CD4-positive, alpha-beta T cell treated with Interleukin-15 for 4 hours (primary cell): Measurements from ENCODE around the gene B3GNT5.

Experiments used
- DNase-seq: peaks from one replicate; pipeline ENCODE4 v3.0.0-alpha.2; 2020; ENCODE audit warnings: low spot score

B3GNT5 gene

DNA sequence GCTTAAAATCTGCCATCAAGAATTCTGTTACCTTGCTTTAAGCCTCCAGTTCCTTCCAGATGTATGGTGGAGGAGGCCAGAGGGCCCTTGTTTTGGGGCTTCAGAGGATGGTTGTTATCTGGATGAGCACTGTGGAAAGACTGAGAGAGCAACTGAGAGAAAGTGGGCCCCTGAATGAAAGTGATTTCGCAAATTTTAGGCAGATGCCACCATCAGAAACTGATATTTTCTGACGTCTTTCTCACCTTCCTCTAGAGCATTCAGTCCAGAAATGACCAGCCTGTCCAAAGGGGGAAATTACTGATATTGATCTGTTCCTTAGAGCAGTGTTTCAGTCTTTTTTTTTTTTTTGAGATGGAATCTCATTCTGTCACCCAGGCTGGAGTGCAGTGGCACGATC is 13.4 kb downstream of the B3GNT5 start:
- DNase-seq = no peak

DNA sequence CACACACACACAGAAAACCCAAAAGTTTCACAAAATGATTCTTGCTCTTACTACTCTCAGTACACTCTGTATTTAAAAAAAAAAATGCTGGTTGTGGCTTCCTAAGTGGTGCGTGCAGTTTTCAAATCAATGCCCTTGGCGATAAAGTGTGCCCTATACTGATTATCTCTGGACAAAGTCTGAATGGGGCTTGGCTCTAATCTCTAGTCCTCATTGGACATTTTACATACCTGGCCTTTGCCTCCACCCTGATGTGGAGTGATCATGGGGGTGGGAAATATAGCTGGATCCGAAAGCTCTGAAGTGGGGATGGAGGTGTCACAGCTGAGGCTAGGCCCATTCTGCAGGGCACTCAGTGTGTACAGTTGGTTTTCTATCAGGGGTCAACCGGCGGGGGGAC is 14.1 kb downstream of the B3GNT5 start:
- DNase-seq = no peak

DNA sequence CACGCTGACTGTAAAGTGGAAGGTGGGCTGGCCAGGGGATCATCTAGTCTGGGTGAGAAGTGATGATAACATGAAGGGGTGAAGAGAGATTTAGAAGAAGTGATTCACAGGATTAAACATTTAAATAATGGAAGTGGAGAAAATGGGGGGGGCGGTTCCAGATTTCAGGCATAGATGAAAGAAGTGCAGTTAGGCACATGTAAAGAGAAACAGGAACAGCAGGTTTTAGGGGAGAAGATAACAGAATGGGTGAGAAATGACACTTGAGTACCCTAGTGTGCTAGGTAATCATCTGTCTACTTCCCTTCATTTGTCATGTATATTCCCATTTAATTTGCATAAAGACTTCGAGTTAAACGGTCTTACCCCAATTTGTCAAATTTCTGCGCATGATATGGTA is 15.3 kb downstream of the B3GNT5 start:
- DNase-seq = no peak

DNA sequence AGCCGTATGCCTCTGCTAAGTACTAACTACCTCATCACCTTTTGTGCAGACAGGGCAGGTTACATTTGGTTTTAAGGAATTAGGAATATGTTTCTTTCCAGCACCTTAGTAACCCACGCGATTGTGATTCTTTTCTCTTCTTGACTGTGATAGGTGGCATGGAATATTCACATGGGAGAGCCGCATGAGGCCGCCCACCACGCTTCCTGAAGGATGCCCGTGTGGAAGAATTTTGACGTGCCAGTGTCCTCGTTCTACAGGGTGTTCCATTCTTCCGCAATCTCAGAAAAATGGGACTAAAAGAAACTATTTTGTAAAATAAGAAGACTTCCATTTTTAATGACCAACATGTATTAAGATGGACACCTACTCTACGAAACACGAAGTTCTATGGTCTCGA is 16.3 kb downstream of the B3GNT5 start:
- DNase-seq = no peak

DNA sequence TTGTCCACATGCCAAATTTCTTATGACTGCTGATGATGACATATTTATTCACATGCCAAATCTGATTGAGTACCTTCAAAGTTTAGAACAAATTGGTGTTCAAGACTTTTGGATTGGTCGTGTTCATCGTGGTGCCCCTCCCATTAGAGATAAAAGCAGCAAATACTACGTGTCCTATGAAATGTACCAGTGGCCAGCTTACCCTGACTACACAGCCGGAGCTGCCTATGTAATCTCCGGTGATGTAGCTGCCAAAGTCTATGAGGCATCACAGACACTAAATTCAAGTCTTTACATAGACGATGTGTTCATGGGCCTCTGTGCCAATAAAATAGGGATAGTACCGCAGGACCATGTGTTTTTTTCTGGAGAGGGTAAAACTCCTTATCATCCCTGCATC is 17.3 kb downstream of the B3GNT5 start:
- no peak for DNase-seq

DNA sequence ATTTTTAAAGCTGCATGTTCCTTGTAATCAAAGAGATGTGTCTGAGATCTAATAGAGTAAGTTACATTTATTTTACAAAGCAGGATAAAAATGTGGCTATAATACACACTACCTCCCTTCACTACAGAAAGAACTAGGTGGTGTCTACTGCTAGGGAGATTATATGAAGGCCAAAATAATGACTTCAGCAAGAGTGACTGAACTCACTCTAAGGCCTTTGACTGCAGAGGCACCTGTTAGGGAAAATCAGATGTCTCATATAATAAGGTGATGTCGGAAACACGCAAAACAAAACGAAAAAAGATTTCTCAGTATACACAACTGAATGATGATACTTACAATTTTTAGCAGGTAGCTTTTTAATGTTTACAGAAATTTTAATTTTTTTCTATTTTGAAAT is 19.1 kb downstream of the B3GNT5 start:
- no peak for DNase-seq

DNA sequence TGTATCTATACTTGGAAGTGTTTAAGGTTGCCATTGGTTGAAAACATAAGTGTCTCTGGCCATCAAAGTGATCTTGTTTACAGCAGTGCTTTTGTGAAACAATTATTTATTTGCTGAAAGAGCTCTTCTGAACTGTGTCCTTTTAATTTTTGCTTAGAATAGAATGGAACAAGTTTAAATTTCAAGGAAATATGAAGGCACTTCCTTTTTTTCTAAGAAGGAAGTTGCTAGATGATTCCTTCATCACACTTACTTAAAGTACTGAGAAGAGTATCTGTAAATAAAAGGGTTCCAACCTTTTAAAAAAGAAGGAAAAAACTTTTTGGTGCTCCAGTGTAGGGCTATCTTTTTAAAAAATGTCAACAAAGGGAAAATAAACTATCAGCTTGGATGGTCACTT is 19.7 kb downstream of the B3GNT5 start:
- DNase-seq = no peak

DNA sequence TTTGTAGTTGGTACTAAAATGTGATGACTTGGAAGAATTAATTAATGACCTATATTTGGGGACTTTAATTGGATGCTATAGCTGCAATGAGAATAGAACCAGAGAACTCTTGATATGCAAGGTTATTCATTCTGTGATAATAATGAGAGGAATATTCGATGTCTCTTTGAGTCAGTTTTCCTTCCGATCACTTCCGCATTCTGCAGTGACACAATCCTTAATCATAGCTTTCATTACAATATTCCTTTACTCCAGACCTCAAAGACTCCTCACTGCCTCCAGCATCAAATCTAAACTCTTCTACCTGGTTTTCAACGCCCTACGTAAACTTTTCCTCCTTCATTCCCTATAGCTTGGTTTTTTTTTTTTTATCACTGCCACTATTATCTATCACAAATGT is 21.6 kb downstream of the B3GNT5 start:
- DNase-seq = no peak

DNA sequence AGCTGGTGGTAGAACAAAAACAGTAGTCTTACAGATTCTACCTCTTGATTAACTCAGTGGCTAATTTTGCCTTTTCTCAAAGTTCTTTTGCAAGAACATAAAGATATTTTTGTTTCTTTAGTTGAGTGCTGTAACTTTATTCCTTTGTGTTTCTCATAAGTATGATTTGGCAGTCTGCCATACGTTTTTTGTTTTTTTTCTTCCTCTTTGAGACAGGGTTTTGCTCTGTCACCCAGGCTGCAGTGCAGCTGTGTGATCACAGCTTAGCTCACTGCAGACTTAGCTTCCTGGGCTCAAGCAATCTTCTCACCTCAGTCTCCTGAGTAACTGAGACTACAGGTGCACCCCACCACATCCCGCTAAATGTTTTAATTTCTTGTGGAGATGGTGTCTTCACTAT is 22.4 kb downstream of the B3GNT5 start:
- DNase-seq = no peak

DNA sequence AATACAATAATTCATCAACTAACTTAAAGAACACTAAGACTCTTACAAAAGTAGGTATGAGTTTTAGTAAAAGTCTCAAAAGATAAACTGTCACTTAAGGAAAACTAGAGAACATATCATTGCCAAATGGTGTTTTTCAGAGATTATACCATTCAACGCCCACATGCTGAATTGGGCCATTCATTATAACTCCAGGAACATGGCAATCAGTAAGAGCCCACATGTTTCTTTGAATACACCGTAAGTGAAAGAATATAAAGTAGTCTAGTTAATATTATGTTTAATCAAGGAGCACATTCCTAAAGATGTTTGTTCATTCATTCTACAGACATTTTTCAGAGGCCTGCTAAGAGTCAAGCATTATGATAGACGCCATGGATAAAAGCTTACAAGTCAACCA is 22.9 kb downstream of the B3GNT5 start:
- no peak for DNase-seq

DNA sequence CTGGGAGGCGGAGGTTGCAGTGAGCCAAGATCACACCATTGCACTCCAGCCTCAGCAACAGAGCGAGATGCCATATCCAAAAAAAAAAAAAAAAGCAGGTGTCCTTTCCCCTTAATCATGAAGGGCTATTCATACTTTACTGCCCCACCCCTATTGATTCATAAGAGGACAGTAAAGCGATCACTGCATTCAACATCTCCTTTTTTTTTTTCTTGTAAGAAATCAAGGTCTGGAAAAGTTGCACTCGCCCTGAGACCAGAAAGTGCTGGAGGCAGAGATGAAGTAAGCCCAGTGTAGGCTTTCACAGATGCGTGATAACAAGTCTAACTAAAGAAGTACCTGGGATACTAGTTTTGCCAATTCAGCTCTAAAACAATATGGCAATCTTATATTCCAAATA is 24.2 kb downstream of the B3GNT5 start:
- DNase-seq = no peak

DNA sequence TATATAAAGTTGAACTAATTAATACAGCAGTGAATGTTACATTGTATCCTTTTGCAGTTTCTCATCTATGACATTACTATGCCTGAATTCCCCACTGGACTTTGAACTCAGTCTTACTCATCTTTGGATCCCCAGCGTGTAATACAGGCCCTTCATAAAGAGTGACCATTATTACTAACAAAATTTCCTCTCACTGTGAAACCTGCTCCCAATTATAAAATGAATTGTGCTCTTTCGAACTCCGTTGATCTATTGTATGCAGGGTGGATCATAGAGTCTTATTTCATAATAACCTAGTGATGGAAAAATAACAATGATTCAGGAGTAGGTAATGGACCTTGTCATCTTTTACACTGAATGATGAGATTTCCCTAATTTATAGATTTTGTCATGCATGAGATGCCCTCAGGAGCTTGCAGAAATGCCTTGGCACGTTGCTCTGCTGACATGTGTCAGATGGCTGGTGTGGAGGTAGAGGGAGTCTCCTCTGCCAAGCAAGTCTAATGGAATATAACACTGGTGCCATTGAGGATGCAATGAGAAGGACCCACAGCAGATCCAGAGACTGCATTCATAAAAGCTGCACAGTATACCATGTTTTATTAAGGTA is 25.5 kb downstream of the B3GNT5 start:
- DNase-seq = no peak

DNA sequence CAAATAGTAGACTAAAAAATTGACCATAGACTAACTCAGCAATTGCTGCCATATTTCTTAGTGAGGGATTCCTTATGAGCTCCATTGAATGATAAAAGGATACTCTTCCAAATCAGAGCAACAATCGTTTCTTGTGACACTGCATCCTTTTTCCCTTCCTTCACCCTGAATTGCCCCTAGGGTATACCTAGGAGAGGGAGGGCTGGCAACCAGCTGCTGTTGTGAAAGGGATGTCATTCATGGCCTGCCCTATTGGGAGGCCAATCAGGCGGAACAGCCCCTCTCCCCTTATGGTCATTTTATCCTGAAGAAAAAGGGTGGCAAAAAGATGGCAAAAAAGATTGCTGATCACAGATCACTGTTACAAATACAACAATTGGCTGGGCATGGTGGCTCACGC is 26.3 kb downstream of the B3GNT5 start:
- no peak for DNase-seq

DNA sequence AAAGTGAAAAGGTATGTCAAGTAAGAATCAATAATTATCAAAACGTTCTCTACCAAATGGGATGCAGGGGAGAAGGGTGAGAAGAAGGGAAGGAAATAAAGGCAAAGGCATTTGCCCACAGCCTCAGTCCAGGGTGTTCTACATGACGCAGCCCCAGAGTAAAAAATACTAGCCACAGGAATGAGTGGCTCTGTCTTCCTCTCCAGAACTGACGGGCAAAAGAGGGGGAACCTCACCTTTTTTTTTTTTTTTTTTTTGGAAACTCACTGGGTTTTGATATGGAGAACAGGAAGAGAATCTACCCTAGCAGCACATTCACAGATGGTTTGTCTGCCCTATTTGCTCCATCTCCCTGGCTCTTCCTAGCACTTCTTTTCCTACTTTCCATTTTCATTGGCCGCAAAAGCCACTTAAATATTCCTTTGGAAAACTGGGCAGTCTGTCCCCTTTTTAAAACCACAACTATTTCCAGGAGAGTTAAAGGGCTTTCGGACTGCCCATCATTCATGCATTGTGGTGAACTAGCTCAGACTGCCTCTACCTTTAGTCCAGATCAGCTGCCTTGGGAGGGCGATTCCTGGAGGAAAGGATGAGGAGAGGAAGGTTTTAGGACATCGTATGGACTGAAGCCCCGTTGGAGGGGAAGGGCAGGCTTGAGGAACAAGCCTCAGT is 28.2 kb downstream of the B3GNT5 start:
- no peak for DNase-seq

DNA sequence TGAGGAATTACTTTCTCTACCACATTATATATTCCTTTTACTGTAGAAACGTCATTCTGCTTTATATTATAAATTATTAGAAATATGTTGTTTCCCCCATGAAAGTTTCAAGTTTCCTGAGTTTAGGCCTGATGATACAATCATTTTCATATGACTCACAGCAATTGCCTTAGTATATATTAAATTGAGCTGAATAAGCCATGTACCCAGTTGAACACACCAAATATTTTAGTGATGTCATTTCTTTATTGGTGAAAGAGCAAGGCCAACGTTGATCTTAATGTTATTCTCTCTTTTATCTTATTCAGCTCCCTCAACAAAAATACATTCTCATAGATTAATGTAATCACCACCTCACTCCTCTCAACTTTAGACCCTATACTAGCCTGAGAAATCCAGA is 30.8 kb downstream of the B3GNT5 start:
- no peak for DNase-seq

DNA sequence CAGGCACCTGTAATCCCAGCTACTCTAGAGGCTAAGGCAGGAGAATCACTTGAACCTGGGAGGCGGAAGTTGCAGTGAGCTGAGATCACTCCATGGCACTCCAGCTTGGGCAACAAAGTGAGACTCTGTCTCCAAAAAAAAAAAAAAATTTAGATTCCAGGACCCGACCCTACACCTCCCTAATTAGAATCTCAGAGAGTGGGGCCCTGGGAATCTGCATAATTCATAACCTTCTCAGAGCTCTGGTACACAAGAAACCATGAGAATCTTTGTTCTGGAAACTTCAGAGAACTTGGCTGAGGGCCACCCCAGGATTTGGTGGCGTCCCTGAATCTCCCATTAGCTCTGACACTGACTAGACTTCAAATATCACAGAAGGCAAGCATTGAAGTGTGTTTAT is 31.5 kb downstream of the B3GNT5 start:
- no peak for DNase-seq

DNA sequence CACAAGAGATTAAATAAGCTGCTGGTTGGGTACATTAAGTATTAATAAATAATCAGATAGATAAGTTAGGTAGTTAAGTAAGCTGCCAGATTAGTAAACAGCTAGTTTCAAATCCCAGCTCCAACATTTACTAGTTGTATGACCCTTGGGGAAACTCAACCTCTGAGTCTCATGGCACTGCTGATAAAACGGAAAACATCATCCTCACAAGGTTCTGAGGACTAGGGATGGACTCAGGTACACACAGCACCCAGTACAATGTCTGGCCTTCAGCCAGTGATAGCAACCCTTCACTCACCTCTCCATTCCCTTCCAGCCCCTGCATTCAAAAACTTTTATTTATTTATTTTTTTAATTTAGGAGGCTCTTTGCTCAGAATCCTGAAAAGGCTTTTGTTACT is 32.3 kb downstream of the B3GNT5 start:
- DNase-seq = no peak

DNA sequence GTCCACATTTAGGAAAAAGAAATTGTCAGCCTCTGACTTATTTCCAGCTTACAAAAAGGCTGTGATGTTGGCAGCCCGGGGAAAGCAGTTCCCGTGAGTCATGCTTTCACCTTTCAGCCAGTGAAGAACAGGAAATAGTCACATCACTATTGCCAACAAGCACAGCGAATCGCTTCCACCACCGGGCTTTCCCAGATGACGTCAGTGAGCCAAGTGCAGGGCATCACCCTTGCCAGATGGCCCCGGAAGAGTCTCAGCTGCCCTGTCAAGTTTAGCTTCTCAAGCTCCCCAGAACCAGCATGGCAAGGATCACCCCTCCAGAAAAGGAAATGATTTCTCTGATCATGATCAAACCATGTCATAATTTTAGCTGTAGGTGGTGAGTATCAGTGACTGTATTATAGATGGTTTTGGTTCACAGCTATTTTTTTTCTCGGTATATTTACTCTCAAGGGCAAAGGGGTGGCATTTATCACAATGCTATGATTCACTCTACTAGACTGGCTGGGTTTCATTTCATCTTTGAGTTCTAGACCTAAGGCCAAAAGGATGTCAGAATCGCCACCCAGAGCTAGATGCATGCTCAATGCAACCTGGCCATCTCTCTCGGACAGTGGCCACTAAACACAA is 32.9 kb downstream of the B3GNT5 start:
- DNase-seq = peak; percentile 94

DNA sequence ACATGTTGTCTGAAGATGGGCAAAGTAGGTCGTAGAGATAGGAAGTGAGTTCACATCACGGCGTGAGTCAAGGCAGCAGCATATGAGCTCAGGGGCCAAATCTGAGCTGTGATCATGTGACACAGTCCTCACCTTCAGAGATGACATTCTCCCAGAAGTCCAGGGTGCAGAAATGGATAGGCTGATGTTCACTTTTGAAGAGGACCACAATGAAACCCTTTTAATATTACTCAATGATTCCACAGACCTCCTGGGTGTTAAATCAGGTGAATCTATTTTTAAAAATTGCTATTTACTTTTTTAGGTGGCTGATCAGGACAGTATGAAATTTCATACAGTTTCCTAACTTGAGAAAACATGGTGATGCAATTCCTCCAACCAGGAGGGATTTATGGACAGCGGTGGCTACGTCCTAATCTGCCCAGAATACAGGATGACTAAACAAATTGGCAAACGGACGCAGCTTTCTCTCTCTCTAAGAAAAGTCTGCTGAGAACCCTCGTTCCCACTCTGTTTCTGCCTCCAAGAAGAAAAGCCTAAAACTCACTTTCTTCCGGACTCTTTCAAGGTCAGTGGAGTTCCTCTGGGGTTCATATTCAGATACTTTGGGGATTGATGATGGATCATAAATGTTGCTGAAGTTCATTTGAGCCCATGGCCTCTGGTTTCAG is 34.4 kb downstream of the B3GNT5 start:
- peak; percentile 20 for DNase-seq

DNA sequence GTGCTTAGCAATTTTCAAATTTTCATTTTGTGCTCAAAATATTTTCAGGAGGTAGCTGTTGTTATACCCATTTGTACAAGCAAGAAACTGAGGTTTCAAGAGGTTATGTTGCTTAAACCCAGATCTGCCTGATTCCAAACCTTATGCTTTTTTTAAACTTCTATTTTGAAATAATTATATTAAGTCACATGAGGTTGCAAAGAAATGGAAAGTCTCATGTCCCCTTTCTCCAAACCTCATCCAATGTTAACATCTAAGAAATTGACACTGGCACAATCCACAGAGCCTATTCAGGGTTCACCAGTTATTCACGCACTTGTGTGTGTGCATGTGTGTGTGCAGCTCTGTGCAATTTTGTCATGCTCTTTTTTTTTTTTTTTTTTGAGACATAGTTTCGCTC is 35.1 kb downstream of the B3GNT5 start:
- DNase-seq = no peak

DNA sequence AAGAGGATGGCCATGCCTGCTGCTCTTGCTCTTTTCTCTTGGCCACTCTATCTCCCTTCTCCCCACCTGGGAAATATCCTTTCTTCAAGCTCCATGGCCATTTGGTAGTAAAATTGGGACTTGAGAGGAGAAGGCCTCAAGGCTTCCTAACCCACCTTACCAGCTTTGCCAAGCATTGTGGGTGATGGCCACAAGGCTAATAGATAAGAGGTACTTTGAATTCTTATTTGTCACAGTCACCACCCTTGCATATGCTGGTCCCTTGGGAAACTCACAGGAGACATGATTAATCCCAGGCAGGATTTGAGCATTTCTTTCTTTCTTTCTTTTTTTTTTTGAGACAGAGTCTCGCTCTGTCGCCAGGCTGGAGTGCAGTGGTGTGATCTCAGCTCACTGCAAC is 37.2 kb downstream of the B3GNT5 start:
- no peak for DNase-seq

DNA sequence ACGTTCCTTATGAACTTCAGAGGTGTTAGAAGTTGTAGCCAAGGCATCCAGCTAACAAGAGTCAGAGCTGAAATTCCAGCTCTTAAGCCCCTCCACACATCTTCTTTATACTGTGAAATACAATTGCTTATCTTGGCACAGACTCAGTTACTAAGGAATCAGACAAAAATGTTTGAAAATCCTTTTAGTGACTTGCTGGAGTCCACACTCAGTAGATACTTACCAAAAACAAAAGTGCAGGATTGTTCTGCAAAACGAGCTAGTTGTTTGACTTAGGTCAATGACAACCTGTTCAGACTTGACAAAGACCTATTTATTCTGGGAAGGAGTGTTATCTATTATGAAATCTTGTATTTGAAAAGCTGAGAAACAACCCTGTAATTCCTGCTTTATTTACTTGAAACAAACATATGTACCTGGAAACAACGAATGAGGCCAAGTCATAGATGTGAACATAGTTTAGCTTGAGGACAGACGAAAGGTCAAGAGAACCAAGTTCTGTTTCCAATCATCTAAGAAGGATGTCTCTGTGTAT is 38.5 kb downstream of the B3GNT5 start:
- DNase-seq = no peak

DNA sequence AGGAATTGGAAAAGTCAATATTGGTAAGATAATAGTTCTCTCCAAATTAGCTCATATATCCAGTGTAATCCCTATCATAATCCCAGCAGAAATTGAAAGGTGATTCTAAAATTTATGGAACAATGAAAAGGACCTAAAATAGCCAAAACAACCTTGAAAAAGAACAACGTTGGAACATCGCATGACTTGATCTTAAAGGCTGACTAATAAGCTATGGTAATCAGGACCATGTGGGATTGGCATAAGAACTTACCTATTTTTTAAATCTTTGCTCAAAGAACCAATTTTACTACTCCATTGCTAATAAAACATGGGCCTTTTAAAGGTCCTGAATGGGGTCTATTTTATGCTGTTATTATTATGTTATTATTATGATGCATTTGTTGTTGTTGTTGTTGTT is 40.9 kb downstream of the B3GNT5 start:
- DNase-seq = no peak
